NCI-H1417 (cell line): ENCODE measurements around the gene NCOA7.
A peak's percentile ranks its signal among the peaks of the same experiment; 100 is the strongest.
"Not testable (repeated sequence)": the region's sequence is repeated elsewhere in the genome, so short reads cannot be mapped to it uniquely, and the experiment has no call there.

Source experiments
- DNase-seq, 3 experiments: peaks; one replicate each; lab custom pipeline; 2025; lab: John Stamatoyannopoulos, UW

NCOA7 gene

GRCh38 chr6:125753218-125753936 lies 37.4 kb upstream of the NCOA7 start:
- peak in 1 of 3 experiments; percentile 41 for DNase-seq

- DNase-seq = no peak
Observed at GRCh38 chr6:125753937-125754259, 36.9 kb upstream of the NCOA7 start.

- DNase-seq = no peak
Observed at GRCh38 chr6:125754566-125754965, 36.2 kb upstream of the NCOA7 start.

DNA sequence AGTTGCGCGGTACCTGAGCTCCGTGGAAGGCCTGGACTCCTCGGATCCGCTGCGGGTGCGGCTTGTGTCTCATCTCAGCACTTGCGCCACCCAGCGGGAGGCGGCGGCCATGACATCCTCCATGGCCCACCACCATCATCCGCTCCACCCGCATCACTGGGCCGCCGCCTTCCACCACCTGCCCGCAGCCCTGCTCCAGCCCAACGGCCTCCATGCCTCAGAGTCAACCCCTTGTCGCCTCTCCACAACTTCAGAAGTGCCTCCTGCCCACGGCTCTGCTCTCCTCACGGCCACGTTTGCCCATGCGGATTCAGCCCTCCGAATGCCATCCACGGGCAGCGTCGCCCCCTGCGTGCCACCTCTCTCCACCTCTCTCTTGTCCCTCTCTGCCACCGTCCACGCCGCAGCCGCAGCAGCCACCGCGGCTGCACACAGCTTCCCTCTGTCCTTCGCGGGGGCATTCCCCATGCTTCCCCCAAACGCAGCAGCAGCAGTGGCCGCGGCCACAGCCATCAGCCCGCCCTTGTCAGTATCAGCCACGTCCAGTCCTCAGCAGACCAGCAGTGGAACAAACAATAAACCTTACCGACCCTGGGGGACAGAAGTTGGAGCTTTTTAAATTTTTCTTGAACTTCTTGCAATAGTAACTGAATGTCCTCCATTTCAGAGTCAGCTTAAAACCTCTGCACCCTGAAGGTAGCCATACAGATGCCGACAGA lies 31.4 kb upstream of the NCOA7 start:
- DNase-seq = no peak

DNA sequence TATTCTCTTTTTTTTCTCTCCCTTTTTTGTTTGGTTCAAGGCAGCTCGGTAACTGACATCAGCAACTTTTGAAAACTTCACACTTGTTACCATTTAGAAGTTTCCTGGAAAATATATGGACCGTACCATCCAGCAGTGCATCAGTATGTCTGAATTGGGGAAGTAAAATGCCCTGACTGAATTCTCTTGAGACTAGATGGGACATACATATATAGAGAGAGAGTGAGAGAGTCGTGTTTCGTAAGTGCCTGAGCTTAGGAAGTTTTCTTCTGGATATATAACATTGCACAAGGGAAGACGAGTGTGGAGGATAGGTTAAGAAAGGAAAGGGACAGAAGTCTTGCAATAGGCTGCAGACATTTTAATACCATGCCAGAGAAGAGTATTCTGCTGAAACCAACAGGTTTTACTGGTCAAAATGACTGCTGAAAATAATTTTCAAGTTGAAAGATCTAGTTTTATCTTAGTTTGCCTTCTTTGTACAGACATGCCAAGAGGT lies 30.8 kb upstream of the NCOA7 start:
- DNase-seq = no peak

- no peak for DNase-seq
Observed at GRCh38 chr6:125764121-125764671, 26.6 kb upstream of the NCOA7 start.

GRCh38 chr6:125765944-125766343 lies 24.8 kb upstream of the NCOA7 start:
- no peak for DNase-seq

GRCh38 chr6:125766641-125767040 lies 24.1 kb upstream of the NCOA7 start:
- no peak for DNase-seq

DNA sequence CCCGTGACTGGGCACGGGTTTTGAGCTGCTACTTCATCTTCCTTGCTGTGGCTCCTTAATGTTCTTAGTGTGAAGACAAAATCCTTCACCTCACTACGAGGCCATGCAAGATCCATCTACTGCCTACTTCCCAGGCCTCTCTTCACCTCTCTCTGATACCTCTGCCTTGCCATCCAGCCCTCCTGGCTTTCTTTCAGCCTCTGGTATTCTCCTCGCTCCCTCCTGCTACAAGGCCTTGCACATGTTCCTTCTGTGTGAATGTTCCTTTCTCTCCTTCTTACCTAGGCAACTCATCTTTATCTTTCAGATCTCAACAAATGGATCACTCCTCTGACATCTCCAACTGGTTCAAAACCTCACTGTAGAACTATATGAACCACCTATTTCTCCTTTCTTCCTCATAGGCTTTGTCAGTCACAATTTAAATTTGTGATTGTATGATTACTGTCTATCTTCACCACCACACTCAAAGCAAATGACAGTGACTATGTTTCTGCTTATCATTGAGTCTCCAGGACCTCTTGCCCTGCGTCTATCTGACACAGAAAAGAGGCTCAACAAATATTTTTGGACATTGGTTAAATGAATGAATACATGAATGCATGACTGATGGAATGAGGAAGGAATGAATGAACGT lies 21.5 kb upstream of the NCOA7 start:
- no peak for DNase-seq

DNA sequence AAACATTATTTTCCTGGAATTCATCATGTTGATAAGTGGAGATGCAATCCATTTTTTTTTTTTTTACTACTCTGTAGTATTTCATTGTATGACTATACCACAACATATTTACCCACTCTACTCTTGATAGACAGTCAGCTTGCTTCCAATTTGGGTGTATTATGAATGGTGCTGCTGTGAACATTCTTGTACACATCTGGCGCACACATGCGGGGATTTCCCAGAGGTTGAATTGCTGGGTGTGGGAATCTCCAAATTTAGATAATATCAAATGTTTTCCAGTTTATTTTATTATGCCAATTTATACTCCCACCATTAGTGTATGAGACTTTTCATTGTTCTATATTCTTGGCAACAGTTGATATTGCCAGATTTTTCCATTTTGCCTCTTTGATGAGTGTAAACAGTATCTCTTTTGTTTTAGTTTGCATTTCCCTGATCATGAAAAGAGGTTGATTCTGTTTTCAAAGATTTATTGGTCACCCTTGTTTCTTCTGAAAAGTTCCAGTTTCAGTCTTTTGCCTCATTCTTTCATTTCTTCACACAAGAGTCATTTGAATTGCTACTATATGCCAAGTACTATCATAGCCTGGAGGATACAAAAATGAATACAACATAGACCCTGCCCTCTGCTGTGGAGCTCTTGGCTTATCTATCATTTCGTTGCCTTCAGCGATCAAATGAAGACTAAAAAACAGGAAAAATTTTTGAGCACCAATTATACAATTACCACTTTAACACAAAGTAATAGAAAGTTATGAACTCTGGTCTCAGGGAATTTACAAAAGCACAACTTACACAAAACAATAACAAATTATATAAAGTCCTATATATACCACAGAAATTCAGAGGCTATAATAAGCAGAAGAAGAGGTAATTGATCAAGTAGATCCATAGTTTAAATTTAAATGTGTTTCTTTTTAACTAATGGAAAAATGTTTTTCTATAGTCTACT lies 17.1 kb upstream of the NCOA7 start:
- DNase-seq = no peak

- DNase-seq = not testable (repeated sequence)
Observed at GRCh38 chr6:125776107-125776826, 14.5 kb upstream of the NCOA7 start.

GRCh38 chr6:125779924-125780539 lies 10.7 kb upstream of the NCOA7 start:
- DNase-seq = peak; percentile 91 to 97 (median 97)

- DNase-seq = peak; percentile 78 to 93 (median 86)
Observed at GRCh38 chr6:125780540-125781313, 10.0 kb upstream of the NCOA7 start.

- DNase-seq = peak in 2 of 3 experiments; percentile 29 to 79
Observed at GRCh38 chr6:125781314-125781868, 9.4 kb upstream of the NCOA7 start.

GRCh38 chr6:125784365-125784764 lies 6.4 kb upstream of the NCOA7 start:
- DNase-seq = no peak

GRCh38 chr6:125787791-125788190 lies 3.0 kb upstream of the NCOA7 start:
- DNase-seq = no peak

GRCh38 chr6:125789167-125789566 lies 1.6 kb upstream of the NCOA7 start:
- peak in 1 of 3 experiments; percentile 60 for DNase-seq

GRCh38 chr6:125789576-125790357 lies 993 bp upstream of the NCOA7 start:
- DNase-seq = peak; percentile 83 to 91 (median 91)
